A172 (cell line): ENCODE measurements around the gene NOX5. TPM values are rescaled to one million over a fixed set of nuclear protein-coding genes. Genes with fewer than 3 reads are reported as not detected.
A peak's percentile ranks its signal among the peaks of the same experiment; 100 is the strongest.

ENCODE experiments used
- DNase-seq: peaks from one replicate; pipeline ENCODE4 v3.0.0-alpha.2; 2015; ENCODE audit warnings: low spot score
- total RNA-seq: library from RNA; depleted of rRNA; stranded (reverse); fragments of >200 nt; shearing (Covaris generic); gene quantifications from 2 replicates; pipeline ENCODE4 v1.2.3, GENCODE V29; 2014

Gene NOX5
- total RNA-seq, 1 experiment from 2014 or later = not detected

GRCh38 chr15:68991723-68992122 is 22.8 kb upstream of the NOX5 start:
- DNase-seq = no peak

GRCh38 chr15:68992696-68993095 is 21.8 kb upstream of the NOX5 start:
- no peak for DNase-seq

DNA sequence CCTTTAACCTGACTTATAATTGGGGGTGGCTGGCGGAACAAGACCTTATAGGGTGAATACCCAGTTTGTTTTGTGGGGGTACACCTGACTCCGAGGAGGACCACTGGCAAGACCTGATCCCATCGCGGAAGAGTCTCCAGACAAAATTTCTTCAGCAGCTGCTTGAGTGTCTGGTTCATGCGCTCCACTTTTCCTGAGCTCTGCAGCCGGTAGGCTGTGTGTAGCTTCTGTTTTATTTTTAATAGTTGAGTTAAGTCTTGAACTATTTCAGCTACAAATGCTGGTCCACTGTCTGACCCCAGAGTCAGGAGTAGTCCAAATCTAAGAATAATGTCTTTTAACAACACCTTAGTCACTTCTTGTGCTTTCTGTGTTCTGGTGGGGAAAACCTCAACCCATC is 21.2 kb upstream of the NOX5 start:
- no peak for DNase-seq

GRCh38 chr15:68994149-68994548 is 20.3 kb upstream of the NOX5 start:
- peak; percentile 52 for DNase-seq

DNA sequence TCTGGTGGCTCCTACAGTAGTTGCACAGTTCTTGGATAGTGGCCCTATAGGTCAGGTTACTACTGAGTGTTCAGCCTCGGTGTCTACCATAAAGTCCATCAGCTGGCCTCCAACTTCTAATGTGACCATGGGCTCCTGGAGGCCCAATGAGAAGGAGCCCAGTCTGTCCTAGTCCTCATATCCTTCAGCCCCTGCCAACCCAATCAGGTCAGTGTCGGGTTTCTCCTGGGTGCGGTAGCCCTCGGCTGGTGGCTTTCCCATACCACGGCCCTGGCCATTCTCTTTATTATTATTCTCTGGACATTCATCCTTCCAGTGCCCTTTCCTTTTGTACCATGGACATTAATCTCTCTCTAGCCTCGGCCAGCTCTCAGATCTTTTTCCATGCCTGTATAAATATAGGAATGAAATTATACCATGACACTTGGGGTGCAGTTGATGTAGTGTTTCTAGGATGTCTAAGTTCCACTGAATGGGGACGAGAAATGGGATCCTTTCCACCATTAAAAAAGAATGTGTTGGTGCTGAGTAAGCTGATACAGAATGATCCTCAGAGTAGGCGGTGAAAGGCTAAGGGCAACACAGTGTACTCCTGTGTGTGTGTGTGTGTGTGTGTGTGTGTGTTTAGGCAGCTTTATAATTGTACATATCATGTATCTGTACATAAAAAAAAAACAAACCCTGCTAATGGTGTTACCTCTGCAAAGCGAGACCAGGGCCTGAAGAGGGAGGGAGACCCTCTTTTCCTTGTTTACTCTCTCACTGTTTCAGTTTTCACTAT is 19.3 kb upstream of the NOX5 start:
- DNase-seq = no peak

DNA sequence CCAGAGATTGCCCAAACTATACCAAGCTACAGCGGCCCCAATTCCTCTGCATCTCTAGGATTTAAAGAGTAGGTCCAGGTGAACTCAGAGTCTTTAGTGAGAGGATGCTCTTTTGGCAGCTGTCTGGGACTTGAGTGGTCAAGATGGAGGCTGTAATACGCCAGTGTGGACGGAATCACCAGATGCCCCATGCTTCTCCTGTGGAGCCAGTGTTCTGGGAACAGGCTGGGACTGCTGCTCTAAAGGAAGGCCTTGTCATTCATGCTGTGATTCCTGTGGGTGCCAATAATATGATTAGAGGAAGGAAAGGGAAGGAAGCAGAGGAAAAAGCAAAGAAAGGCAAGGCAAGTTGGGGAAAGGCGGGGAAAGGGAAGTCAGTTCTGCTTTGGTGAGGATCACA is 17.4 kb upstream of the NOX5 start:
- DNase-seq = no peak

GRCh38 chr15:68997930-68998777 is 16.3 kb upstream of the NOX5 start:
- DNase-seq = no peak

- no peak for DNase-seq
Measured at GRCh38 chr15:68999091-68999490, 15.4 kb upstream of the NOX5 start.

DNA sequence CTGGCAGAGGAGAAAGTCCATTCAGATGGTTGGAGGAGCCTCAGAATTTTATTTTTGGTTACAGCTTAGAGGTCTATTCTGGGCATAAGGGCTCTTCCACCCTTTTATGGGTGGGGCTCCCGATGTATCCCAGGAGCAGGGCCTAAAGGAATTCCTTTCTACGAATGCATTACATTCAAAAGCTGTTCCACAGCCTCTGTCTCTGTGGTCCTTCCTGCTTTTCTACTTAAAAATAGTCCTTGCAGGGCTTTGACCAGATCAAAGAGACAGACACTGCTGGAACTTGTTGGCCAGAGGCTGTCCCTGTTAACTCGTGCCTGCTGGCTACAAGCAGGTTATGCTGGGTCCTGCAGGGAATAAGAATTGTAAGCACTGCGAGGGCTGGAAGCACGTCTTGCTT is 14.4 kb upstream of the NOX5 start:
- DNase-seq = no peak

DNA sequence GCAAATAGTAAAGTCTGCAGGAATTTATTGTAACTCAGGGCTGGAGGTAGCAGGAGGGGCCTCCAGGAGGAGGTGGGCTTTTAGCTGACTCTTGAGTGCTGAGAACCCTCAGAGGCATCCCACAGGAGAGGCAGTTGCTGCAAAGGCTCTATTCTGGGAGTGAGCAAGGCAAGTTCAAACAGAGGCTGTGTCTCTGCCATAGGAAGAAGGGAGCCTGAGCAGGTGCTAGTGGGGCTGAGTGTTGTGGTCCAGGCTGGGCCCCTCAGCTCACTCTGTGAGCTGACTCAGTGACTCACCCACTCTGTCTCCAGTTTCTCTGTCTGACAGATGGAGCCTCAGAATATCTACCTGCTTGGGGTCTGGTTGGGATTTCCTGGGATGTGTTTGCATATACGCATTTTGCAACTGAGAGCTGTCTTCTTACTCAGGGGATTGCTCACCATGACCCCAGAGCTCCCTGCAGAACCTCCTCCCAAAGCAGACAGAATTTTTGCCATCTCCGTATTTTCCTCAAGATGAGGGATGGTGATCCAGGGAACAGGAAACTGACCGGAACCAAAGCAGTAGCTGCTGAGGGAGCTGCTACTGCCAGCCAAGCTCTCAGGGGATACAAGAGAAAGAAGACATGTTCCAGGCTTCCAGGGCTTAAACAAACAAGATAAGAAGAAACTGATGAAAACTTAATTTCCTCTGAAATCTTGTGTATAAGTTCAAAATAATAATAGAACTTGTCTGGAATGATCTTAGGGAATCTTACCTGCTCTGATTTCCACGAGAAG is 13.6 kb upstream of the NOX5 start:
- no peak for DNase-seq

DNA sequence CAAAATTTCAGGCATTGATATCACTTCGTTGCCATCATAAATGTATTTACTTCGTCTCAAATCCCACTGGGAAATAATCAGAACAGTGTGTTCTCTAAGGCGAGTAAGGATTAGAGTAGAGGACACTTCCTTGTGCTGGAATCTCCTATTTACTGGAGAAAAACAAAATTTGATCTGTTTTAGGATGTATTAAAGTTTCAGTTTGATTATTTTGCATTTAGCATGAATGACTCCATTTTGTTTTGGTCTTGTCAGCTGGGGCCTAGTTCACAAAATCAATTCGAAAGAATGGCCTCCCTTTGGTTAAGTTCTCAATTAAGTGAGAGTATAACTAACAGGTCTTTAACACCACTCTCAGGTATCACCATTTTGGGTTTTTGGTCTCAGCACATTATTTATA is 11.7 kb upstream of the NOX5 start:
- DNase-seq = no peak

DNA sequence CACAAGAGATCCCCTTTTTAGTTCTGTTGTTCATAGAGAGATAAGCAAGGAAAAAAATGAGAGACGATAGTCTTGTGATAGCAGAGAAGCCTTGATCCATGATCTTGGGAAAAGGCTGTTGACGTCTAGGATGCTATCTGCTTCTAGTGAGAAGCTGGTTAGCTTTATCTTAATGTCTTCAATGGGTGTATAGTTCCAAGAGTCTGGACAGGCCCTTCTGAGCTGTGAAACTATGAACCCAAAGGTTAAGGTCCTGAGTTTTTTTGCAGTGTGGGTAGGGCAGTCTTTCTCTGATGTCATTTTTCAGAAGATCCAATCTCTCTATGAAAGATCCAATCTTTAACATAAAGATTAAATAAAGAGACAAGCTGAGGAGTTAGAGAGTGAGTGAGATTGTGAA is 10.5 kb upstream of the NOX5 start:
- no peak for DNase-seq

GRCh38 chr15:69008056-69008455 is 6.4 kb upstream of the NOX5 start:
- no peak for DNase-seq

DNA sequence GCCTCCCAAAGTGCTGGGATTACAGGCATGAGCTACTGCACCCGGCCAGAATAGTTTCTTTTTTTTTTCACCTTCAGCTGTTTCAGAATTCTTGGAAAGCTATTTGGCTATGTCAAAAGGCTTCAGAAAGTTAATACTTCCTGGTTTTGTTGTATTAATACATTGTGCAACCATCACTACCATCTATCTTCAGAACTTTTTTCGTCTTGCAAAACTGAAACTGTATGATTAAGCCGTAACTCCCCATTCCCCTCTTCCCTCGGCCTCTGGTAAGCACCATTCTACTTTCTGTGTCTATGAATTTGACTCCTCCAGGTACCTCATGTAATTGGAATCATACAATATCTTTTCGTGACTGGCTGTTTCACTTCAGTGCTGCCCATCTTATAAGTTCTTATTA is 5.2 kb upstream of the NOX5 start:
- DNase-seq = no peak

DNA sequence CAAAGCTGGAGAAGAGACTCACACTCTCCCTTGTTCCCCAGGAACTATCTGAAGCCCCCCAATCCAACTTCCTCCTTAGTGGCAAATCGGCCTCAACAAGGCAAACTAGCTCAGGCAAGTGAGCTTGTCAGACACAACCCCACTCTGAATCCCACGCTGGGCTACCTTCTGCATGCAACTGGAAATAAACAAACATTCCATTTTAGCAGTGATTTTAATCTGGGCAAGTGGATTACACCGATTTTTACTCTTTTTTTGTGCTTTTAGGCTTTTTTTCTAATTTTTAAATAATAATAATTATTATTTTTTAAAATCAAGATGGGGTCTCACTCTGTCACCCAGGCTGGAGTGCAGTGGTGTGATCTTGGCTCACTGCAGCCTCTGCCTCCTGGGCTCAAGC is 2.9 kb upstream of the NOX5 start:
- DNase-seq = no peak

GRCh38 chr15:69012761-69013364 is 1.6 kb upstream of the NOX5 start:
- DNase-seq = no peak

GRCh38 chr15:69013726-69014406 is 629 bp upstream of the NOX5 start:
- DNase-seq = no peak

DNA sequence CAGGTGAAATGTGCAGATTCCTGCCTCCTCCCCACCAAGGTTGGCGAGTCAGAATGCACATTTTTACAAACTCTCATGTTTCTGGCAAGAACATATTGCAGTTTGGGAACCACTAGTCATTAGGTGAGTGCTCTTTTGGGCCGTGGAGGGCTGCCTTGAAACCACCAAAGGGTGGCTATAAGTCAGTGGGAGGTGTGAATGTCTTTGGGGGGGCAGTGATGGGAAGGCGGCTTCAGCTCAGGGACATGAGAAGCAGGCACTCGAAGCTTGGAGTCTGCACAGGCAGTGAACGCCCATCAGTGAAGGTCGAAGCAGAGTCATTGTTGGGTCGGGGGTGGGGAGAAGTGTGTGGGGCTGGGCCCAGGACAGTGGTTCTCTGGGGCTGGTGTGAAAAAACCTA is 1.1 kb downstream of the NOX5 start:
- DNase-seq = no peak

- DNase-seq = no peak
Measured at GRCh38 chr15:69016021-69016595, 1.6 kb downstream of the NOX5 start.

- DNase-seq = no peak
Measured at GRCh38 chr15:69017978-69018377, 3.5 kb downstream of the NOX5 start.

DNA sequence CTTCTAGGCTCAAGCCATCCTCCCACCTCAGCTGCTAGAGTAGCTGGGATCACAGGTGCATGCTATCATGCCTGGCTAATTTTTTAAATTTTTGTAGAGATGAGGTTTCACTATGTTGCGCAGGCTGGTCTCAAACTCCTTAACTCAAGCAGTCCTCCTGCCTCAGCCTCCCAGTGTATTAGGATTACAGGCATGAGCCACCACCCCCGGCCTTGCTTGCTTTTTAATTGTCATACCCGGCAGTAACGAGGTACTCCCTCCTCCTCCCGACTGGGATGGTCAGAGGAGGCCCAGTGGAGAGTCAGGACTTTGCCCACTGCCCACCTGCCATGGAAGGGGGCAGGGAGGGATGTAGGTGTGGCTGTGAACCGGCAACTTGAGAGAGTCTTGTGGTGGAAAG is 4.5 kb downstream of the NOX5 start:
- DNase-seq = no peak
